ENCODE data around the gene STARD3. TPM values are rescaled to one million over a fixed set of nuclear protein-coding genes. Genes with fewer than 3 reads are reported as not detected.

Gene STARD3
- total and polyA plus RNA-seq, 2 donors from 2014 or later = 32.1 to 47.6 TPM

GRCh38 chr17:39593371-39593770 lies 43.6 kb upstream of the STARD3 start:
- Histone ChIP-seq H3K9ac (ENCODE audit: low read length in 3 of 3) (no peak overlapping the region), H3K36me3 (ENCODE audit: control insufficient read depth in 2 of 3, insufficient read depth in 3 of 3, low read length in 3 of 3) (no peaks in the 10 kb centered on the region), H3K27ac (ENCODE audit: low read depth in 2 of 2, low read length in 2 of 2) (no peak overlapping the region), H3K4me1 (ENCODE audit: control insufficient read depth in 2 of 3, insufficient read depth in 2 of 3, low read depth in 1 of 3, low read length in 3 of 3) (no peaks in the 10 kb centered on the region), H3K9me3 (ENCODE audit: control insufficient read depth in 2 of 3, insufficient read depth in 1 of 3, low read length in 3 of 3) (no peaks in the 10 kb centered on the region), H3K4me3 (ENCODE audit: low read length in 3 of 3) (no peak overlapping the region), H3K27me3 (ENCODE audit: control insufficient read depth, insufficient read depth, low read length) (peaks cover 27% of the 10 kb centered on the region)
- intact Hi-C loops (cut with DNase I) = no loop called here
- FAIRE-seq (no peak), DNase-seq (no peak)
- no peak for TF ChIP-seq CTCF (IDR thresholded peaks at IDR 0.05; ENCODE audit: borderline replicate concordance, extremely low read depth, insufficient read depth)

- FAIRE-seq (no peak), DNase-seq (no peak)
- Histone ChIP-seq H3K27me3 (ENCODE audit: control insufficient read depth, insufficient read depth, low read length) (peaks cover 40% of the 10 kb centered on the region), H3K27ac (ENCODE audit: low read depth in 2 of 2, low read length in 2 of 2) (no peak overlapping the region), H3K4me1 (ENCODE audit: control insufficient read depth in 2 of 3, insufficient read depth in 2 of 3, low read depth in 1 of 3, low read length in 3 of 3) (no peaks in the 10 kb centered on the region), H3K9ac (ENCODE audit: low read length in 3 of 3) (no peak overlapping the region), H3K9me3 (ENCODE audit: control insufficient read depth in 2 of 3, insufficient read depth in 1 of 3, low read length in 3 of 3) (no peaks in the 10 kb centered on the region), H3K36me3 (ENCODE audit: control insufficient read depth in 2 of 3, insufficient read depth in 3 of 3, low read length in 3 of 3) (no peaks in the 10 kb centered on the region), H3K4me3 (ENCODE audit: low read length in 3 of 3) (no peak overlapping the region)
- intact Hi-C loops (cut with DNase I) = no loop called here
- TF ChIP-seq CTCF (IDR thresholded peaks at IDR 0.05; ENCODE audit: borderline replicate concordance, extremely low read depth, insufficient read depth) = no peak
Observed at GRCh38 chr17:39595294-39595693, 41.6 kb upstream of the STARD3 start.

GRCh38 chr17:39595928-39596510 lies 40.9 kb upstream of the STARD3 start:
- H3K4me1 ChIP-seq (ENCODE audit: control insufficient read depth in 2 of 3, insufficient read depth in 2 of 3, low read depth in 1 of 3, low read length in 3 of 3) = no peaks in the 10 kb centered on the region
- peaks cover 47% of the 10 kb centered on the region for H3K27me3 ChIP-seq (ENCODE audit: control insufficient read depth, insufficient read depth, low read length)
- H3K9ac ChIP-seq (ENCODE audit: low read length in 3 of 3) = no peak overlapping the region
- H3K27ac ChIP-seq (ENCODE audit: low read depth in 2 of 2, low read length in 2 of 2) = no peak overlapping the region
- no peaks in the 10 kb centered on the region for H3K36me3 ChIP-seq (ENCODE audit: control insufficient read depth in 2 of 3, insufficient read depth in 3 of 3, low read length in 3 of 3)
- no peaks in the 10 kb centered on the region for H3K9me3 ChIP-seq (ENCODE audit: control insufficient read depth in 2 of 3, insufficient read depth in 1 of 3, low read length in 3 of 3)
- intact Hi-C loops (cut with DNase I) = no loop called here
- DNase-seq = no peak
- no peak for TF ChIP-seq CTCF (IDR thresholded peaks at IDR 0.05; ENCODE audit: borderline replicate concordance, extremely low read depth, insufficient read depth)
- no peak for FAIRE-seq
- no peak overlapping the region for H3K4me3 ChIP-seq (ENCODE audit: low read length in 3 of 3)

All from kidney (tissue), 14 donors.